GM12864 (cell line): Measurements from ENCODE around the gene DDX39A.
"Not testable (repeated sequence)": the region's sequence is repeated elsewhere in the genome, so short reads cannot be mapped to it uniquely, and the experiment has no call there.

Experiments used
- DNase-seq: peaks from one replicate; pipeline ENCODE4 v3.0.0-alpha.2; 2011; ENCODE audit warnings: low read depth
- H3K4me3 ChIP-seq: 2 replicates; pipeline ENCODE4 v1.5.1; 2011; ENCODE audit warnings: mild to moderate bottlenecking, low read depth, low read length, control low read depth
- CTCF ChIP-seq: IDR thresholded peaks from 2 replicates; pipeline ENCODE4 v1.5.1; 2011; ENCODE audit warnings: low read depth, mild to moderate bottlenecking, moderate library complexity, low read length, control low read depth, inconsistent platforms; ENCODE audit errors: missing control alignments

Gene DDX39A

GRCh38 chr19:14402332-14403144 is 16.6 kb downstream of the DDX39A start:
- TF ChIP-seq CTCF: no peak
- no peak for DNase-seq
- H3K4me3 ChIP-seq: no peak overlapping the region

- DNase-seq: no peak
- H3K4me3 ChIP-seq: no peak overlapping the region
- no peak for TF ChIP-seq CTCF
Observed at GRCh38 chr19:14401468-14402195, 17.5 kb downstream of the DDX39A start.

- no peak for DNase-seq
- no peak for TF ChIP-seq CTCF
- H3K4me3 ChIP-seq: no peak overlapping the region
Observed at GRCh38 chr19:14400951-14401431, 18.1 kb downstream of the DDX39A start.

- not testable (repeated sequence) for H3K4me3 ChIP-seq, DNase-seq
Observed at GRCh38 chr19:14397168-14397567, 22.0 kb downstream of the DDX39A start.

- not testable (repeated sequence) for H3K4me3 ChIP-seq, DNase-seq
Observed at GRCh38 chr19:14396730-14397129, 22.4 kb downstream of the DDX39A start.

GRCh38 chr19:14395710-14396336 is 23.3 kb downstream of the DDX39A start:
- no peak for TF ChIP-seq CTCF
- no peak for DNase-seq
- no peak overlapping the region for H3K4me3 ChIP-seq

- no peak for DNase-seq
- TF ChIP-seq CTCF: no peak
- H3K4me3 ChIP-seq: no peak overlapping the region
Observed at GRCh38 chr19:14395262-14395661, 23.9 kb downstream of the DDX39A start.
